Loucy (cell line): ENCODE measurements around the gene ARHGEF12.

Experiments
- H2AFZ ChIP-seq: fragments of 200-600 bp; sonication (generic); 2 replicates; pipeline ENCODE4 v1.6.0; 2016; ENCODE audit warnings: antibody characterized with exemption, mild to moderate bottlenecking, low read length, moderate library complexity
- H3F3A ChIP-seq: fragments of 200-600 bp; 2 replicates; pipeline ENCODE4 v1.6.0; 2016; ENCODE audit warnings: antibody characterized with exemption, low read depth, mild to moderate bottlenecking
- H3K27me3 ChIP-seq: fragments of 200-600 bp; sonication (generic); 2 replicates; pipeline ENCODE4 v1.6.1; 2014; ENCODE audit warnings: low read length, mild to moderate bottlenecking; ENCODE audit not compliant: insufficient read depth, poor library complexity, severe bottlenecking
- H3K36me3 ChIP-seq: fragments of 200-600 bp; sonication (generic); 2 replicates; pipeline ENCODE4 v1.6.1; 2016; ENCODE audit warnings: low read length; ENCODE audit not compliant: insufficient read depth
- H3K4me1 ChIP-seq: fragments of 200-600 bp; sonication (generic); 2 replicates; pipeline ENCODE4 v1.5.1; 2014; ENCODE audit warnings: low read length, mild to moderate bottlenecking; ENCODE audit not compliant: insufficient read depth, poor library complexity, severe bottlenecking
- H3K4me2 ChIP-seq: fragments of 200-600 bp; sonication (generic); 2 replicates; pipeline ENCODE4 v1.6.0; 2014; ENCODE audit warnings: antibody characterized with exemption, low read length, low read depth, mild to moderate bottlenecking; ENCODE audit not compliant: poor library complexity, severe bottlenecking
- H3K4me3 ChIP-seq: fragments of 200-600 bp; sonication (generic); 2 replicates; pipeline ENCODE4 v1.5.1; 2014; ENCODE audit warnings: low read length, mild to moderate bottlenecking, mixed read lengths; ENCODE audit not compliant: poor library complexity, severe bottlenecking
- H3K79me2 ChIP-seq: fragments of 200-600 bp; sonication (generic); 2 replicates; pipeline ENCODE4 v1.6.1; 2014; ENCODE audit warnings: low read length; ENCODE audit not compliant: insufficient read depth
- H3K9ac ChIP-seq: fragments of 200-600 bp; sonication (generic); 2 replicates; pipeline ENCODE4 v1.6.0; 2014; ENCODE audit warnings: mild to moderate bottlenecking, low read depth, low read length, moderate library complexity; ENCODE audit not compliant: poor library complexity, severe bottlenecking
- H3K9me2 ChIP-seq: fragments of 200-600 bp; sonication (generic); replicated peaks from 2 replicates; pipeline ENCODE4 v1.6.1; 2016; ENCODE audit warnings: low read depth, low read length, mixed read lengths
- H3K9me3 ChIP-seq: fragments of 200-600 bp; sonication (generic); 2 replicates; pipeline ENCODE4 v1.6.1; 2014; ENCODE audit warnings: mild to moderate bottlenecking, antibody characterized with exemption, low read length, low read depth; ENCODE audit not compliant: insufficient read depth
- H4K20me1 ChIP-seq: fragments of 200-600 bp; sonication (generic); 2 replicates; pipeline ENCODE4 v1.6.0; 2014; ENCODE audit warnings: antibody characterized with exemption, low read length, mild to moderate bottlenecking; ENCODE audit not compliant: insufficient read depth, poor library complexity, severe bottlenecking
- EZH2phosphoT487 ChIP-seq: fragments of 200-600 bp; IDR thresholded peaks from 2 replicates; pipeline ENCODE4 v1.6.1; 2018; ENCODE audit warnings: antibody characterized with exemption, mild to moderate bottlenecking, moderate library complexity, borderline replicate concordance
- TF ChIP-seq, protein P1 (sequence below): fragments of 200-600 bp; sonication (generic); conservative IDR thresholded peaks from 2 replicates; pipeline ENCODE4 v1.5.1; 2014; ENCODE audit warnings: mild to moderate bottlenecking, antibody characterized with exemption, low read length

Gene ARHGEF12

GRCh38 chr11:120357620-120358019 is 21.4 kb downstream of the ARHGEF12 start:
- H3K4me1 ChIP-seq: no peaks in the 10 kb centered on the region
- no peaks in the 10 kb centered on the region for H4K20me1 ChIP-seq
- H3K79me2 ChIP-seq: no peaks in the 10 kb centered on the region

DNA sequence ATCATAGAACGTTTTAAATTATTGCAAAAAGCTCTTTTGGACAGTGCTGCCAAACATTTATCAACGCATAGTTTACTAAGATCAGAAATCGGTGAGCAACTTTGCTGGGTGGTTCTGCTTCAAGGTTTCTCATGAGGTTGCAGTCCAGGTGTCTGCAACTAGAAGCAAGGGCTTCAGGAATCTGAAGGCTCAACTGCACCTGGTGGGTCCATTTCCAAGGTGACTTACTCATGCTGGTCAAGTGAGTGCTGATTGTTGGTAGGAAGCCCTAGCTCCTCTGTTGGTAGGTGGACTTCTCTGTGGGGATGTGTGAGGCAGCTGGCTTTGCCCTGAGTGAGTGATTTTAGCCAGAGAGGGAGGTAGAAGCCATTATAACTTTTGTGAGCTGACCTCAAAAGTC is 22.5 kb downstream of the ARHGEF12 start:
- Histone ChIP-seq H2AFZ (no peak overlapping the region), H3K9ac (no peak overlapping the region), H3K4me2 (no peak overlapping the region), H3K9me3 (no peaks in the 10 kb centered on the region), H3K4me1 (no peaks in the 10 kb centered on the region), H3K36me3 (no peaks in the 10 kb centered on the region), H3K9me2 (no peaks in the 10 kb centered on the region), H4K20me1 (no peaks in the 10 kb centered on the region), H3F3A (no peaks in the 10 kb centered on the region), H3K4me3 (no peak overlapping the region), H3K79me2 (no peaks in the 10 kb centered on the region), H3K27me3 (peaks cover 79% of the 10 kb centered on the region)
- TF ChIP-seq, protein P1, sequence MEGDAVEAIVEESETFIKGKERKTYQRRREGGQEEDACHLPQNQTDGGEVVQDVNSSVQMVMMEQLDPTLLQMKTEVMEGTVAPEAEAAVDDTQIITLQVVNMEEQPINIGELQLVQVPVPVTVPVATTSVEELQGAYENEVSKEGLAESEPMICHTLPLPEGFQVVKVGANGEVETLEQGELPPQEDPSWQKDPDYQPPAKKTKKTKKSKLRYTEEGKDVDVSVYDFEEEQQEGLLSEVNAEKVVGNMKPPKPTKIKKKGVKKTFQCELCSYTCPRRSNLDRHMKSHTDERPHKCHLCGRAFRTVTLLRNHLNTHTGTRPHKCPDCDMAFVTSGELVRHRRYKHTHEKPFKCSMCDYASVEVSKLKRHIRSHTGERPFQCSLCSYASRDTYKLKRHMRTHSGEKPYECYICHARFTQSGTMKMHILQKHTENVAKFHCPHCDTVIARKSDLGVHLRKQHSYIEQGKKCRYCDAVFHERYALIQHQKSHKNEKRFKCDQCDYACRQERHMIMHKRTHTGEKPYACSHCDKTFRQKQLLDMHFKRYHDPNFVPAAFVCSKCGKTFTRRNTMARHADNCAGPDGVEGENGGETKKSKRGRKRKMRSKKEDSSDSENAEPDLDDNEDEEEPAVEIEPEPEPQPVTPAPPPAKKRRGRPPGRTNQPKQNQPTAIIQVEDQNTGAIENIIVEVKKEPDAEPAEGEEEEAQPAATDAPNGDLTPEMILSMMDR: no peak
- TF ChIP-seq EZH2phosphoT487: no peak

More at GRCh38 chr11:120357620-120358019, 21.4 kb downstream of the ARHGEF12 start:
- no peak overlapping the region for H2AFZ ChIP-seq
- TF ChIP-seq EZH2phosphoT487: no peak
- TF ChIP-seq, protein P1: no peak
- no peak overlapping the region for H3K4me3 ChIP-seq
- no peak overlapping the region for H3K4me2 ChIP-seq
- H3K9me3 ChIP-seq: no peaks in the 10 kb centered on the region
- H3F3A ChIP-seq: no peaks in the 10 kb centered on the region
- peaks cover 87% of the 10 kb centered on the region for H3K27me3 ChIP-seq
- no peaks in the 10 kb centered on the region for H3K9me2 ChIP-seq
- no peaks in the 10 kb centered on the region for H3K36me3 ChIP-seq
- H3K9ac ChIP-seq: no peak overlapping the region

- no peak for TF ChIP-seq EZH2phosphoT487
- TF ChIP-seq, protein P1: no peak
- no peak overlapping the region for H3K4me2 ChIP-seq
- H3K36me3 ChIP-seq: no peaks in the 10 kb centered on the region
- no peak overlapping the region for H3K4me3 ChIP-seq
- H4K20me1 ChIP-seq: no peaks in the 10 kb centered on the region
- no peak overlapping the region for H3K9ac ChIP-seq
- H3F3A ChIP-seq: no peaks in the 10 kb centered on the region
- H3K27me3 ChIP-seq: peaks cover 48% of the 10 kb centered on the region
- H2AFZ ChIP-seq: no peak overlapping the region
- no peaks in the 10 kb centered on the region for H3K9me2 ChIP-seq
- no peaks in the 10 kb centered on the region for H3K9me3 ChIP-seq
- H3K79me2 ChIP-seq: no peaks in the 10 kb centered on the region
- H3K4me1 ChIP-seq: no peaks in the 10 kb centered on the region
Measured at GRCh38 chr11:120363436-120363835, 27.2 kb downstream of the ARHGEF12 start.
